ENCODE measurements around the gene POLR2M. TPM values are rescaled to one million over a fixed set of nuclear protein-coding genes. Genes with fewer than 3 reads are reported as not detected.

Gene POLR2M
- total RNA-seq, 4 donors from 2014 or later: 25.5 to 430 (median 34.7) TPM

- TF ChIP-seq, protein P1, sequence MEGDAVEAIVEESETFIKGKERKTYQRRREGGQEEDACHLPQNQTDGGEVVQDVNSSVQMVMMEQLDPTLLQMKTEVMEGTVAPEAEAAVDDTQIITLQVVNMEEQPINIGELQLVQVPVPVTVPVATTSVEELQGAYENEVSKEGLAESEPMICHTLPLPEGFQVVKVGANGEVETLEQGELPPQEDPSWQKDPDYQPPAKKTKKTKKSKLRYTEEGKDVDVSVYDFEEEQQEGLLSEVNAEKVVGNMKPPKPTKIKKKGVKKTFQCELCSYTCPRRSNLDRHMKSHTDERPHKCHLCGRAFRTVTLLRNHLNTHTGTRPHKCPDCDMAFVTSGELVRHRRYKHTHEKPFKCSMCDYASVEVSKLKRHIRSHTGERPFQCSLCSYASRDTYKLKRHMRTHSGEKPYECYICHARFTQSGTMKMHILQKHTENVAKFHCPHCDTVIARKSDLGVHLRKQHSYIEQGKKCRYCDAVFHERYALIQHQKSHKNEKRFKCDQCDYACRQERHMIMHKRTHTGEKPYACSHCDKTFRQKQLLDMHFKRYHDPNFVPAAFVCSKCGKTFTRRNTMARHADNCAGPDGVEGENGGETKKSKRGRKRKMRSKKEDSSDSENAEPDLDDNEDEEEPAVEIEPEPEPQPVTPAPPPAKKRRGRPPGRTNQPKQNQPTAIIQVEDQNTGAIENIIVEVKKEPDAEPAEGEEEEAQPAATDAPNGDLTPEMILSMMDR (IDR thresholded peaks at IDR 0.05): no peak
- no peak for TF ChIP-seq POLR2A (IDR thresholded peaks at IDR 0.05)
- H3K4me3 ChIP-seq (ENCODE audit: low read depth, poor library complexity, severe bottlenecking): no peak overlapping the region
Measured at GRCh38 chr15:57665194-57665593, 41.3 kb upstream of the POLR2M start.

GRCh38 chr15:57665939-57666338 lies 40.6 kb upstream of the POLR2M start:
- TF ChIP-seq, protein P1 (IDR thresholded peaks at IDR 0.05): no peak
- WGBS, 2 donors: 69 to 80% methylated on average over 4 of the region's 4 CpGs
- no peak overlapping the region for H3K4me3 ChIP-seq (ENCODE audit: low read depth, poor library complexity, severe bottlenecking)
- intact Hi-C loops (cut with DNase I; ENCODE audit: low total_unique reads): no loop called here
- no peak for DNase-seq (ENCODE audit: low spot score in 2 of 2)

More at GRCh38 chr15:57665194-57665593, 41.3 kb upstream of the POLR2M start:
- intact Hi-C loops (cut with DNase I; ENCODE audit: low total_unique reads): no loop called here
- no peak for DNase-seq (ENCODE audit: low spot score in 2 of 2)
- WGBS, 2 donors: 70 to 82% methylated on average over 2 of the region's 2 CpGs

GRCh38 chr15:57667171-57667849 lies 39.2 kb upstream of the POLR2M start:
- no peak overlapping the region for H3K4me3 ChIP-seq (ENCODE audit: low read depth, poor library complexity, severe bottlenecking)
- intact Hi-C loops (cut with DNase I; ENCODE audit: low total_unique reads): no loop called here
- 31% methylated on average over 10 of the region's 10 CpGs for WGBS, 2 donors
- TF ChIP-seq POLR2A (IDR thresholded peaks at IDR 0.05): no peak
- TF ChIP-seq, protein P1 (IDR thresholded peaks at IDR 0.05): no peak
- DNase-seq (ENCODE audit: low spot score in 2 of 2): no peak

DNA sequence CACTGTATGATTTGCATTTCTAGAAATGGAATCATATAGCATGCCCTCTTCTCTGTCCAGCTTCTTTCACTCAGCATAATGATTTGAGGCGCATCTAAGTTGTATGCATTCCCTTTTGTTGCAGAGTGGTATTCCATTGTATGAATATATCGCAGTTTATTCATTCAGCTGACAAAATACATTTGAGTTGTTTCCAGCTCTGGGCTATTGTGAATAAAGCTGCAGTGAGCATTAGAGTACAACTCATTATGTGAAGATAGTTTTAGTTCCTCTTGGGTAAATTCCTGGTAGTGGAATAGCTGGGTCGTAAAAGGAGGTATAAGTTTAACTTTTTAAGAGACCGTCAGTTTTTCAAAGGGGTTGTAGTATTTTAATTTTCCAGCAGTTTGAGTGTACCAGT lies 38.5 kb upstream of the POLR2M start:
- TF ChIP-seq, protein P1 (IDR thresholded peaks at IDR 0.05): no peak
- TF ChIP-seq POLR2A (IDR thresholded peaks at IDR 0.05): no peak
- WGBS, 2 donors: 71 to 77% methylated on average over 4 of the region's 4 CpGs
- no peak for DNase-seq (ENCODE audit: low spot score in 2 of 2)
- intact Hi-C loops (cut with DNase I; ENCODE audit: low total_unique reads): no loop called here
- H3K4me3 ChIP-seq (ENCODE audit: low read depth, poor library complexity, severe bottlenecking): no peak overlapping the region

DNA sequence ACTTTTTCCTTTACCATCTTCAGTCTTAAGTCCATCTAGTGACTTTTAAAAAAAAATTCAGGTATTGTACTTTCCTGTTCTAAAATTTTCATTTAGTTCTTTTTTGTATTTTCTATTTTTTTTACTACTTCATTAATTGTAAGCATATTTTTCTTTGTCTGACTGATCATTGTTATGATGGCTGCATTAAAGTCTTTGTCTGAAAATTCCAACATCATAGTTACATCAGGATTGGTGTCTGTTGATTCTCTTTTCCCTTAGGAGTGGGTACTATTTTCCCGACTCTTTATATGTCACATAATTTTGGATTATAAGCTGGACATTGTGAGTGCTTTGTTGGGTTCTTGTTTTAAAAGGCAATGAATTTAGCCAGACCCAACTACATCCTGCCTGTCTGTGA lies 34.9 kb upstream of the POLR2M start:
- TF ChIP-seq, protein P1 (IDR thresholded peaks at IDR 0.05): no peak
- no peak for TF ChIP-seq POLR2A (IDR thresholded peaks at IDR 0.05)
- 2 to 4% methylated on average over 1 of the region's 1 CpG for WGBS, 2 donors
- DNase-seq (ENCODE audit: low spot score in 2 of 2): no peak
- intact Hi-C loops (cut with DNase I; ENCODE audit: low total_unique reads): no loop called here
- no peak overlapping the region for H3K4me3 ChIP-seq (ENCODE audit: low read depth, poor library complexity, severe bottlenecking)
